Measurements from ENCODE around the gene IRF4. TPM values are rescaled to one million over a fixed set of nuclear protein-coding genes. Genes with fewer than 3 reads are reported as not detected.

IRF4 gene
- total RNA-seq, 2 experiments from 2014 or later = 189 to 291 TPM

- Histone ChIP-seq H4K20me1 (ENCODE audit: insufficient read depth, low read length) (no peaks in the 10 kb centered on the region), H3K27ac (ENCODE audit: low read depth, low read length, poor library complexity, severe bottlenecking) (peak overlapping the region; percentile 49), H3K9me2 (ENCODE audit: insufficient read depth, low read length) (no peaks in the 10 kb centered on the region), H3K4me1 (ENCODE audit: insufficient read depth, low read length, poor library complexity, severe bottlenecking) (peaks cover 99% of the 10 kb centered on the region), H3K79me2 (ENCODE audit: insufficient read depth, low read depth, low read length) (no peaks in the 10 kb centered on the region), H3K4me3 (ENCODE audit: low read depth, low read length, poor library complexity, severe bottlenecking) (no peak overlapping the region), H3K9me3 (ENCODE audit: low read length) (no peaks in the 10 kb centered on the region), H2AFZ (ENCODE audit: low read length) (no peak overlapping the region), H3K36me3 (ENCODE audit: insufficient read depth, low read length) (peaks cover 21% of the 10 kb centered on the region; the same call in 1 of the 2 replicates), H3K4me2 (ENCODE audit: low read length) (no peak overlapping the region)
- TF ChIP-seq, protein P1, sequence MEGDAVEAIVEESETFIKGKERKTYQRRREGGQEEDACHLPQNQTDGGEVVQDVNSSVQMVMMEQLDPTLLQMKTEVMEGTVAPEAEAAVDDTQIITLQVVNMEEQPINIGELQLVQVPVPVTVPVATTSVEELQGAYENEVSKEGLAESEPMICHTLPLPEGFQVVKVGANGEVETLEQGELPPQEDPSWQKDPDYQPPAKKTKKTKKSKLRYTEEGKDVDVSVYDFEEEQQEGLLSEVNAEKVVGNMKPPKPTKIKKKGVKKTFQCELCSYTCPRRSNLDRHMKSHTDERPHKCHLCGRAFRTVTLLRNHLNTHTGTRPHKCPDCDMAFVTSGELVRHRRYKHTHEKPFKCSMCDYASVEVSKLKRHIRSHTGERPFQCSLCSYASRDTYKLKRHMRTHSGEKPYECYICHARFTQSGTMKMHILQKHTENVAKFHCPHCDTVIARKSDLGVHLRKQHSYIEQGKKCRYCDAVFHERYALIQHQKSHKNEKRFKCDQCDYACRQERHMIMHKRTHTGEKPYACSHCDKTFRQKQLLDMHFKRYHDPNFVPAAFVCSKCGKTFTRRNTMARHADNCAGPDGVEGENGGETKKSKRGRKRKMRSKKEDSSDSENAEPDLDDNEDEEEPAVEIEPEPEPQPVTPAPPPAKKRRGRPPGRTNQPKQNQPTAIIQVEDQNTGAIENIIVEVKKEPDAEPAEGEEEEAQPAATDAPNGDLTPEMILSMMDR (conservative IDR thresholded peaks at IDR 0.05; ENCODE audit: low read length) = no peak
- no peak for TF ChIP-seq EZH2phosphoT487 (IDR thresholded peaks at IDR 0.05; ENCODE audit: borderline replicate concordance, low read depth, low read length)
- intact Hi-C loops (cut with micrococcal nuclease; ENCODE audit: unreplicated experiment) = loop anchor here (5.0 kb wide), 1 partner anchor 40 kb away; the partner anchor contains the start of gene IRF4
- DNase-seq (ENCODE audit: low spot score) = no peak
- BruUV-seq (replicated peaks) = no TSS peak
- ChIA-PET CTCF (ENCODE audit: unreplicated experiment) (interaction anchor here (0.8 to 2.5 kb wide), 7 partner anchors 9 to 163 kb away, joined by 3 to 14 read pairs (median 4); no protein-coding TSS in a partner anchor), POLR2A (interaction anchor here (1.0 to 8.4 kb wide), 6 partner anchors 8 to 39 kb away, joined by 3 to 77 read pairs (median 6); partner anchors contain the start of gene IRF4)
Measured at GRCh38 chr6:352474-352873, 39.1 kb upstream of the IRF4 start.

- H3K79me2 ChIP-seq (ENCODE audit: insufficient read depth, low read depth, low read length) = no peaks in the 10 kb centered on the region
- H4K20me1 ChIP-seq (ENCODE audit: insufficient read depth, low read length) = no peaks in the 10 kb centered on the region
- H3K27ac ChIP-seq (ENCODE audit: low read depth, low read length, poor library complexity, severe bottlenecking) = no peak overlapping the region
- intact Hi-C loops (cut with micrococcal nuclease; ENCODE audit: unreplicated experiment) = loop anchor here (5.0 kb wide), 1 partner anchor 39 kb away; the partner anchor contains the start of gene IRF4
- H3K4me2 ChIP-seq (ENCODE audit: low read length) = peak overlapping the region; percentile 66; the same call in 1 of the 2 replicates
- TF ChIP-seq, protein P1 (conservative IDR thresholded peaks at IDR 0.05; ENCODE audit: low read length) = no peak
- TF ChIP-seq EZH2phosphoT487 (IDR thresholded peaks at IDR 0.05; ENCODE audit: borderline replicate concordance, low read depth, low read length) = no peak
- no peaks in the 10 kb centered on the region for H3K9me3 ChIP-seq (ENCODE audit: low read length)
- H3K36me3 ChIP-seq (ENCODE audit: insufficient read depth, low read length) = peaks cover 15% of the 10 kb centered on the region; the same call in 1 of the 2 replicates
- ChIA-PET POLR2A (interaction anchor here (1.1 to 8.4 kb wide), 7 partner anchors 8 to 39 kb away, joined by 3 to 77 read pairs (median 7); partner anchors contain the start of gene IRF4), CTCF (ENCODE audit: unreplicated experiment) (interaction anchor here (0.9 to 1.1 kb wide), 2 partner anchors 13 to 47 kb away, joined by 3 to 4 read pairs; no protein-coding TSS in a partner anchor)
- peaks cover 99% of the 10 kb centered on the region for H3K4me1 ChIP-seq (ENCODE audit: insufficient read depth, low read length, poor library complexity, severe bottlenecking)
- BruUV-seq (replicated peaks) = no TSS peak
- DNase-seq (ENCODE audit: low spot score) = no peak
- H2AFZ ChIP-seq (ENCODE audit: low read length) = no peak overlapping the region
- H3K9me2 ChIP-seq (ENCODE audit: insufficient read depth, low read length) = no peaks in the 10 kb centered on the region
- H3K4me3 ChIP-seq (ENCODE audit: low read depth, low read length, poor library complexity, severe bottlenecking) = no peak overlapping the region
Measured at GRCh38 chr6:352896-353470, 38.6 kb upstream of the IRF4 start.

Data from OCI-LY7 (cell line).